ENCODE measurements around the gene CSNK1G3. TPM values are rescaled to one million over a fixed set of nuclear protein-coding genes. Genes with fewer than 3 reads are reported as not detected.

CSNK1G3 gene
- total and polyA plus RNA-seq, 8 donors: 36.1 to 54.3 (median 46.7) TPM

- H3K4me1 ChIP-seq: no peaks in the 10 kb centered on the region
- H3K36me3 ChIP-seq: no peaks in the 10 kb centered on the region
- no peaks in the 10 kb centered on the region for H3K9me3 ChIP-seq
- no peak for DNase-seq
- no peak overlapping the region for H3K4me3 ChIP-seq
- intact Hi-C loops (cut with DNase I): no loop called here
- no peak for ATAC-seq
- no peak for TF ChIP-seq CTCF (IDR thresholded peaks at IDR 0.05)
- H3K27ac ChIP-seq: no peak overlapping the region
- no peaks in the 10 kb centered on the region for H3K27me3 ChIP-seq
These were observed 133.1 kb downstream of the CSNK1G3 start for GRCh38 chr5:123645024-123645603.

GRCh38 chr5:123647066-123647465, 135.1 kb downstream of the CSNK1G3 start:
- DNase-seq: no peak
- H3K27ac ChIP-seq: no peak overlapping the region
- no peak for TF ChIP-seq CTCF (IDR thresholded peaks at IDR 0.05)
- no peaks in the 10 kb centered on the region for H3K36me3 ChIP-seq
- ATAC-seq: no peak
- no peaks in the 10 kb centered on the region for H3K27me3 ChIP-seq
- H3K9me3 ChIP-seq: no peaks in the 10 kb centered on the region
- intact Hi-C loops (cut with DNase I): no loop called here
- H3K4me1 ChIP-seq: no peaks in the 10 kb centered on the region
- H3K4me3 ChIP-seq: no peak overlapping the region

DNA sequence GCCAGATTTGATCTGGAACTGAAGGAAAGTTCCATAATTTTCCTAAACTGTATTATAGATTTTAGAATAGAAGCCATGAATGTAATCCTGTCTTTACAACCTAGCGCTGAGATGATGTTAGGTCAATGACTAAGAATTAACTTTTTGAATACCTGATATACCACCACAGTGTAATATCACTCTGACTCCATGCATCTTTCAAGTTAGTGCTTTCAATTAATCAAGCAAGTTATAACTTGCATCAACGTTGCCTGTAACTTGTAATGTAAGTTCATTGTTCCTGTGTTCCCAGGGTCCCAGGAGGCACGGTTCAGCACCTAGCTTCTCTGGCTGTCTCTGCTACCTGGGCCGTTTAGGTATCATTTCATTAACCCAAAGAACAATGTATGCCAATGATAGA, 139.3 kb downstream of the CSNK1G3 start:
- intact Hi-C loops (cut with DNase I): no loop called here

DNA sequence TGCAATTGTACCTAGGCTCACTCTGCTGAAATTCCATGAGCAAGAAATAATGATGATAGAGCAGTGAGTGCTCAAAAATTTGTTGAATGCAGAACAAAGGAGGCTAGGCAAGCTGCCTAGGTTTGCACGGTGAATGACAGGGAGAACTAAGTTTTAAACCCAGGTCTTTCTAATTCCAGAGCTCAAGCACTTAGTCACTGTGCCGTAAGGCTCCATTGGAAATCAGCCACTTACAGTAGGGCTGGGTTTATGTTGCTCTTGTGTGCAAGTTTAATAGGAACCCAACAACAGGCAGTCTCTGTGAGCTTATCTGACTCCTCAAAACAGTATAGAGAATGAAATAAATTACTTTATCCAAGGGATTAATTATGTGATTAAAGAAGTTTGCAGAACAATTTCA, 147.0 kb downstream of the CSNK1G3 start:
- ATAC-seq (no peak), DNase-seq (no peak)
- no peak for TF ChIP-seq CTCF (IDR thresholded peaks at IDR 0.05)
- H3K4me3 ChIP-seq: no peak overlapping the region
- H3K4me1 ChIP-seq: no peaks in the 10 kb centered on the region
- peaks cover 0 to 7% of the 10 kb centered on the region in 2 donors for H3K9me3 ChIP-seq
- intact Hi-C loops (cut with DNase I): no loop called here
- H3K27ac ChIP-seq: no peak overlapping the region
- no peaks in the 10 kb centered on the region for H3K36me3 ChIP-seq
- no peaks in the 10 kb centered on the region for H3K27me3 ChIP-seq

More for the DNA sequence above, 139.3 kb downstream of the CSNK1G3 start:
- Histone ChIP-seq H3K27ac (no peak overlapping the region), H3K9me3 (no peaks in the 10 kb centered on the region), H3K27me3 (no peaks in the 10 kb centered on the region), H3K4me1 (no peaks in the 10 kb centered on the region), H3K36me3 (no peaks in the 10 kb centered on the region), H3K4me3 (no peak overlapping the region)
- TF ChIP-seq CTCF (IDR thresholded peaks at IDR 0.05): no peak
- DNase-seq (no peak), ATAC-seq (no peak)

DNA sequence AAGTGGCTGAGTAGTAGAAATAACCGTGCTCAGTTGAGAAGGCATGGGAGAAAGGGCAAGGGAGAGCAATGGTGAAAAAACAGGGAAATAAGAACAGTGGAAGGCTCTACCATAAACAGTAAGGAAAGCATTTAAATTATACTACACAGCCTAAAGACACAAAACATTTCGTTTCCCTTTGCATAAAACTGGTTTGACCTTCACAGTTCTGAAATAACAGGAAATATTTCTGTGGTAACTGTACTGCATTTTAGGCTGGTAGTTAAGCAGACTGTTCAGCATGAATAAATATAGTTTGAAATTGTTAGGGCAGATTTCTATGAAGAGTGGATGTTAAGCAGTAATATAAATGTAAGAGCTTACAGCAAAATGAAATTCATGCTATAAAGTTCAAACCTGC, 147.5 kb downstream of the CSNK1G3 start:
- Histone ChIP-seq H3K9me3 (peaks cover 2 to 9% of the 10 kb centered on the region in 2 donors), H3K36me3 (no peaks in the 10 kb centered on the region), H3K4me3 (no peak overlapping the region), H3K27me3 (no peaks in the 10 kb centered on the region), H3K27ac (no peak overlapping the region), H3K4me1 (no peaks in the 10 kb centered on the region)
- no peak for ATAC-seq
- DNase-seq: no peak
- no peak for TF ChIP-seq CTCF (IDR thresholded peaks at IDR 0.05)
- intact Hi-C loops (cut with DNase I): no loop called here
